Right renal cortex interstitium (tissue), 3 donors: ENCODE data around the gene NEK5. TPM values are rescaled to one million over a fixed set of nuclear protein-coding genes. Genes with fewer than 3 reads are reported as not detected.
"Not testable (repeated sequence)": the region's sequence is repeated elsewhere in the genome, so short reads cannot be mapped to it uniquely, and the experiment has no call there.

Experiments
- DNase-seq, 3 donors: peaks; one replicate each; pipeline ENCODE4 v3.0.0-alpha.2; 2013; ENCODE audit warnings: low read depth in 3 of 3, low spot score in 2 of 3
- polyA plus RNA-seq, 3 donors: library from polyadenylated mRNA; unstranded; fragments of 120-200 nt; gene quantifications; one replicate each; pipeline ENCODE4 v1.2.1, GENCODE V29; 2013; ENCODE audit not compliant: insufficient read length in 3 of 3

NEK5 gene
- polyA plus RNA-seq, 3 donors, result 3.0 to 4.1 (median 3.3) TPM

- no peak for DNase-seq
Measured at GRCh38 chr13:52141299-52141698, 12.4 kb upstream of the NEK5 start.

DNA sequence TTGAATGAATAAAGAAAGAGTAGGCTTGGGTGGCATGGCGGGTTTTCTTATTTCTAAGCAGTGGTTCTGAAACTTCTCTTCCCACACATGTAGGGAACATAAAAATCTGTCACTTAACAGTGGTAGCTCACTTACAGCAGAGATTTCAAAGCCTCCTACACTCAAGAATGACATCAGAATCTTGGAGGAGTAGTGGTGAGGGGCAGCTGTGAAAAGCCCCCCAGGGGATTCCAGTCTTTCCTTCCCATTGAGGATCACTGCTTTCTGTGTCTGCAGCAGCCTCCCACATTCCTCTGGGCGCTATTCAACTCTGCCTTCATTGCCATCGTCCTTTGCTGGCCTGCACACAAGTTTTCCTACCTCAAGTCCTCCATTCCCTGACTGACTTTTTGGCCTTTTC lies 8.6 kb upstream of the NEK5 start:
- no peak for DNase-seq

- no peak for DNase-seq
Measured at GRCh38 chr13:52136763-52137162, 7.9 kb upstream of the NEK5 start.

GRCh38 chr13:52130641-52131040 lies 1.8 kb upstream of the NEK5 start:
- DNase-seq, result no peak

DNA sequence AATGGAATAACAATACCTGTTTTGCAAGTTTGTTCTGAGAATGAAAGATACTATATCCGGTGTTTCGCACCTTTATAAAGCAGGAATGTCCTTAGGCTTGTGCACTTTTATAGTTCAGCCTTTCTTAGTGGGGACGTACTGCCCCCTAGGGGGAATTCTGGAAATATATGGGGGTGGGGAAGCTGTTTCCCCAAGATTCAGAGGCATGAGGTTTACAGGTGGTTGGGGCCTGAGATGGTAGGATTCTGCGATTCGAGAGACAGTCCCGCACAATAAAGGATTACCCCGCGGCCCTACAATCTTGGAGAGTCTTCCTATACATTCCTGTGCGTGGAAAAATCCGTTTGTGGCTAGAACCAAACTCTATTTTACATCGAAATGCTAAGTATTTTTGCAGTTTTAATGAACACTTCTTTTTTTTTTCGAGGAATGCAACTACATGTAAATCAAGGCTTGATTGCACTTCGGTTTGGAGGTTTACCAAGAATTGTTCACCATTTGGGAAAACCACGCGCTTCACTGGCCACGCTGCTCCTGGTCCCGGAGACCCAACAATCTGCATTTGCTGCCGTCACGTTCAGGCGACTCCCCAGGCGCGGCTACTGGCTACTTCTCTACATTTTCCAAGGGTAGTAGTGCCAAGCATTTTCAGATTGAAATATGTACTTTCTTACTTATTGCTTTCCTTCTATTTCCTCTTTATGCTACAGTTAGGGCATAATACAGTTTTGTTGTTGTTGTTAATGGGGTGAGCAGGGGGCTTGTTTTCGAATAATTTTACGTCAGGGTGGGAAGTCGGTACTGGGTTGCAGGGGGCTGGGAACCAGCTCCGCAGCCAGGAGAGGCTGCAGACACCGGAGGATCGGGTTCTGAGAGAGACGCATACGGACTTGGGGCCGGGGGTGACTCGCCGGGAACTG lies 830 bp downstream of the NEK5 start:
- peak; percentile 60 to 77 (median 71) for DNase-seq

DNA sequence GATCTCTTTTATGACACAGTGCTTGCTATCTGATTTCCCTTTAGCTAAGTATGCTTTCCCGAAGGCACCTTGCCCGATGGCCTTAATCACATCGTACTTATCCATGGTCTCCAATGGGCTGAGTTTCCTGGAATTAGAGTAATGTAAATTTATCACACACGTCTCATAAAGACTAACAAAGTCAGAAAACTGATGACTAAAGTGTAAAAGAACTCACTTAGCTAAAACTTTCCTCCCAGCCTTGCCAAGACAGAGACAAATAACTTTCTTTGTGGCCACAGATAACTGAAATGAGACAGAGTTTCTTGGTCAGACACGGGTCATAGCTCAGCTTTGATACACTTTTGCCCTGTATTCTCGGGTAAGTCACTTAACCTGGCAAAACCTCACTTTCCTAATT lies 1.5 kb downstream of the NEK5 start:
- no peak for DNase-seq

DNA sequence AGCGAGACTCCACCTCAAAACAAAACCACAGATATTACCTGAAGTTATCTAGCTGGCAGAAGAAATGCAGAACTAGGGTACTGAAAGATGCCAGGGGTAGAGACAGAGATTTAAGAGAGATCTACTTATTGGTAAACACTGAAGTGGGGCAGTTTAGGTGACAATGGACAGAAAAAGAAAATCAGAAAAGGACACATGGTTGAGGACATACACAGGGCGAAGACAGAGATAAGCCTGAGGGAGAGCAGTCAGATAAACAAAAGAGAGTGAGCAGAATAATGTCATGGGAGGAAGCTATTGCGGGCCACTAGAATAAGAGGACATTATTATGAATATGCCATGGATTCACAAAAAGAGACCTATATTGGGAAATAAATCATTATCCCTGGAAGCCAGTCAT lies 3.3 kb downstream of the NEK5 start:
- no peak for DNase-seq

- DNase-seq, result no peak
Measured at GRCh38 chr13:52118595-52118994, 10.3 kb downstream of the NEK5 start.

DNA sequence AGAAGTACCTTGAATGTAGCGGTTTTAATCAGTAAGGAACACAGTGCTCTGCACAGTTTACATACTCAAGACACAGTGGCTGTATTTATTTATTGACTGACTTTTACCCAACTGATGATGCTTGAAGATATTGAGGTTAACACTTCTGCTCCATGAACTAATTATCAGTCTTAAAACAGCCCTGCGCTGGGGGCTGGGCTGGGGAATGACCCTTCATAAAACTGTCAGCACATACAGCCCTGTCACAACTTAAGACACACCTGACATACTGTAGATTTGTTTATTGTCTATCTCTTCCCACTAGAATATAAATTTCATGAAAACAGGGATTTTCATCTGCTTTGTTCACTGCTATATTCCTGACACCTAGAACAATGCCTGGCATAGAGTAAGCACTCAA lies 10.8 kb downstream of the NEK5 start:
- no peak for DNase-seq

DNA sequence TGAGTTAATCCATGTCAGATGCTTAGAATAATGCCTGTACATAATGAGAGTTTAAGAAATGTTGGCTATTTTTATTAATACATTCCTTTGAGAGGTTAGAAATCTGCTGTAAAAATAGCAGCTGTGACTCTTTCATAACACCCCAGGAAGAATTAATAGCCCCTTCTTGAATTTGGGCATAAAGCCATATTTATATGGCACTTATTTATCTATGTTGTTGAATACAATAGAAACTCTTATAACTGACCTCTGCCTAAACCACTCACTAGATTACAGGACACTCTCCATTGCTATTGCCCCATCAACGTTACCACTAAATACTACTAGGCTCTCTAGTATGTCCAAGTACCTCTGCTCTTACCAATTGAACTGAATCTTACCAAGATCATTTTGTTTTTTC lies 16.3 kb downstream of the NEK5 start:
- DNase-seq, result no peak

GRCh38 chr13:52109116-52109670 lies 19.7 kb downstream of the NEK5 start:
- peak; percentile 23 to 51 (median 44) for DNase-seq

DNA sequence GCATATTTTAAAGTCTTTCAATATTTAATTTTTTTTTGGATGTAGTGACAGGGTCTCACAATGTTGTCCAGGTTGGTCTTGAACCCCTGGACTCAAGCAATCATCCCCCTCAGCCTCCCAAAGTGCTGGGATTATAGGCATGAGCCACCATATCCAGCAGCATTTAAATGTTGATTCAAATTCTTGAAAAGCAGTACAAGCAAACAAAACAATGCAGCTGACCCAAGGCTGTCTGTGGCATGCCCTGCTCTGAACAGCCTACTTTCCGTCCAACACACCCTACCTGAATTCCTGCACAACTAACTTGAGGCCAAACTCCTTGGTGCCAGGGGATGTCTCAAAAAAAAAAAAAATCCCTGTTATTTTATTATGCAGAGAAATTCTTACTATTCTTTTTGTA lies 23.0 kb downstream of the NEK5 start:
- no peak for DNase-seq

- DNase-seq, result no peak
Measured at GRCh38 chr13:52104624-52105023, 24.2 kb downstream of the NEK5 start.

DNA sequence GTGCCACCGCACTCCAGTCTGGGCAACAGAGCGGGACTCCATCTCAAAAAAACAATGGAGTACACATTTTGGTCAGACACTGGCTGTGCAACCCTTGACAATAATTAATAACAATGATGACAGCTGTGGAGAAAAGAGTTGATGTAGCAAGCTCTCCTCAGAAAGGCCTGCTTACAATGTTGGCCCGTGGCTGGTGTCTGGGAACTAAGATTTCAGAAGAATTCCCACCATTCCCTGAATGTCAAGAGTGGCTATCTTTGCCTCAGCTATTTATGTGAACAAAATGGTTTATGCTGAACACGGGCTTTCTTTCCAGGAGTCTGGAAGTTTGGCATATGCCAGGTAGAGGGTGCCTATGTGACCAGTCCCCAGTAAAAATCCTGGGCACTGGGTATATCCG lies 25.5 kb downstream of the NEK5 start:
- no peak for DNase-seq

- not testable (repeated sequence) for DNase-seq
Measured at GRCh38 chr13:52102423-52102822, 26.4 kb downstream of the NEK5 start.

- no peak for DNase-seq
Measured at GRCh38 chr13:52097197-52097596, 31.7 kb downstream of the NEK5 start.

GRCh38 chr13:52096748-52097147 lies 32.1 kb downstream of the NEK5 start:
- DNase-seq, result no peak

GRCh38 chr13:52096062-52096461 lies 32.8 kb downstream of the NEK5 start:
- no peak for DNase-seq

DNA sequence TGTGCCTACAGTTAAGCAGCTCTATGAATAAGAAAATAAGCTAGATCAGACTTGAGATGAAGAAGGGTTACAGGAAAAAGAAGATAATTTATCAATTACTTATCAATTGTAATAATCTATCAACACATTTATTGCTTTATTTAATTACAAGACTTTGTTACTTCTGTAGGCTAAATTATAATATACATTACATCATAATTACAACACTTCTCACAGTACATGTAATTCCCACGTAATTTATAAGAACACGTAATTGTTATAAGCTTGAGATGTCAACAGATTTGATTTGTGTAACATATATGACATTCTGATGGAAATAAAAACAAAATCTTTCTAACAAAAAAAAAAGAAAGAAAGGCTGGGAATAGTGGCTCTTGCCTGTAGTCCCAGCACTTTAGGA lies 36.8 kb downstream of the NEK5 start:
- no peak for DNase-seq

GRCh38 chr13:52091473-52091872 lies 37.4 kb downstream of the NEK5 start:
- no peak for DNase-seq

DNA sequence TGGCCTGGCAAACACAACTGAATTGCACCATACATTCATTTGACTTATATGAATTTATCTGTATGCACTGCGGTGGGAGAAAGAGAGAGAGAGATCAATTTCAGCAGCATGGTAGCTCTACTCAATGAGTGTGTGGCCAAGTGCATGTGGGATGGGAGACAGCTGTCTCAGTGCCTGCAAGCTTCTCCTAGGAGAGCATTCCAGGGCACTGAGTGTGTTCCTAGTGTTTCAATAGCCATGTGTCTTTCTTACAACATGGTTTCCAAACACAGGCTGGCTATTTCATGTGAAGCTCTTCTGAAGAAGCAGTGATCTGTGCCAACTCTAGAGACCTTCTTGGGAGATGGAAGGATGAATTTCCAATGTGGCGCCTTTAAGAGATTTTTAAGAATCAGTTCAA lies 43.5 kb downstream of the NEK5 start:
- DNase-seq, result no peak

GRCh38 chr13:52084981-52085380 lies 43.9 kb downstream of the NEK5 start:
- not testable (repeated sequence) for DNase-seq
